K562 (cell line): ENCODE data around the gene CRACDL. TPM values are rescaled to one million over a fixed set of nuclear protein-coding genes. Genes with fewer than 3 reads are reported as not detected.

Experiments used
- CREB1 ChIP-seq, 2 experiments: sonication (generic) in 1 of 2; formaldehyde crosslinking in 1 of 2; IDR thresholded peaks; 2 replicates each; pipeline versions ENCODE4 v1.6.1 to v1.8.0; 2012 to 2022; ENCODE audit warnings: inconsistent platforms in 1 of 2, mild to moderate bottlenecking in 1 of 2, missing genetic modification reagents in 1 of 2, moderate library complexity in 1 of 2
- EGR1 ChIP-seq: fragments of 450-650 bp; conservative IDR thresholded peaks from 2 replicates; pipeline ENCODE4 v1.6.1; 2017; ENCODE audit warnings: mild to moderate bottlenecking
- MBD2 ChIP-seq: sonication (generic); IDR thresholded peaks from 2 replicates; pipeline ENCODE4 v1.6.1; 2016; ENCODE audit warnings: low read depth, borderline replicate concordance
- NBN ChIP-seq: fragments of 450-650 bp; IDR thresholded peaks from 2 replicates; pipeline ENCODE4 v1.6.1; 2016; ENCODE audit warnings: low read depth, mild to moderate bottlenecking
- ZNF436 ChIP-seq: fragments of 250-450, 450-650 bp; sonication (Bioruptor Pico); formaldehyde crosslinking; IDR thresholded peaks from 2 replicates; pipeline ENCODE4 v1.7.0; 2020; ENCODE audit warnings: mild to moderate bottlenecking
- polyA plus RNA-seq, 8 experiments: library from polyadenylated mRNA; depleted of rRNA in 4 of 8; stranded (reverse) in 5 of 8; unstranded in 3 of 8; fragments of >200 nt; fragmentation: Nextera tagmentation in 2 of 8; fragmentation: Illumina TruSeq in 1 of 8; extraction: Ambion mirVana in 2 of 8; extraction: Trizol in 1 of 8; gene quantifications; 2 replicates each; pipeline versions ENCODE4 v1.2.1 to v1.2.3, GENCODE V29; 2011 to 2014; ENCODE audit warnings: inconsistent platforms in 1 of 8, missing spikeins in 1 of 8
- total RNA-seq, 7 experiments: library from RNA; depleted of rRNA in 6 of 7; stranded (reverse); fragments of >200 nt in 6 of 7; fragmentation: Illumina TruSeq in 2 of 7; extraction: Trizol in 2 of 7; gene quantifications; 2 replicates each; pipeline versions ENCODE4 v1.2.1 to v1.2.3, GENCODE V29; 2011 to 2021; ENCODE audit warnings: low replicate concordance in 1 of 7
- TF ChIP-seq, protein P1 (sequence below): IDR thresholded peaks from 3 replicates; pipeline ENCODE4 v1.6.1; 2011; ENCODE audit warnings: borderline replicate concordance, mild to moderate bottlenecking, moderate library complexity; ENCODE audit not compliant: insufficient read length; ENCODE audit errors: extremely low read depth
- TF ChIP-seq, protein P2 (sequence below): sonication (generic); formaldehyde crosslinking; IDR thresholded peaks from 2 replicates; pipeline ENCODE4 v1.8.0; 2022; ENCODE audit warnings: mild to moderate bottlenecking, missing genetic modification reagents, borderline replicate concordance

The CRACDL gene
- total and polyA plus RNA-seq, 9 of the 15 experiments (the other 6 are each of a cell fraction or from before 2014, with no cell fraction given) = not detected

DNA sequence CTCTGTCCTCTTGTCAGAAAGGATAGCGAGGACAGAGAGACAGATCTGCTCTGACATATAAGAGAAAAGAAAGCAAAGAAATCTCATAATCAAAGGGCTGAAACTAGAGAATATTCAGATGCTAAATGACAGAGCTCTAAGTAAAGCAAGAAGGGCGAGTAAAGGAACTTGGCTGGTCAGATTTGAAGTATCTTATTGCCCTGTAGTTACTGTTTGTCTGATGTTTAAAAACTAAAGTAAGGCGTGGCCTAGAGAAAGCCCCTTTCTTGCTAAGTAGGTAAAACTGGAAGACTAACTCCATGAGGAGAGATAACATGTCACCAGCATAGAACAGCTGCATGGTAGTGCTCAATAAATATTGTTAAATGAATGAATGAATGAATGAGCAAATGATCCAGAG lies 70.0 kb downstream of the CRACDL start (continued):
- TF ChIP-seq, protein P1, sequence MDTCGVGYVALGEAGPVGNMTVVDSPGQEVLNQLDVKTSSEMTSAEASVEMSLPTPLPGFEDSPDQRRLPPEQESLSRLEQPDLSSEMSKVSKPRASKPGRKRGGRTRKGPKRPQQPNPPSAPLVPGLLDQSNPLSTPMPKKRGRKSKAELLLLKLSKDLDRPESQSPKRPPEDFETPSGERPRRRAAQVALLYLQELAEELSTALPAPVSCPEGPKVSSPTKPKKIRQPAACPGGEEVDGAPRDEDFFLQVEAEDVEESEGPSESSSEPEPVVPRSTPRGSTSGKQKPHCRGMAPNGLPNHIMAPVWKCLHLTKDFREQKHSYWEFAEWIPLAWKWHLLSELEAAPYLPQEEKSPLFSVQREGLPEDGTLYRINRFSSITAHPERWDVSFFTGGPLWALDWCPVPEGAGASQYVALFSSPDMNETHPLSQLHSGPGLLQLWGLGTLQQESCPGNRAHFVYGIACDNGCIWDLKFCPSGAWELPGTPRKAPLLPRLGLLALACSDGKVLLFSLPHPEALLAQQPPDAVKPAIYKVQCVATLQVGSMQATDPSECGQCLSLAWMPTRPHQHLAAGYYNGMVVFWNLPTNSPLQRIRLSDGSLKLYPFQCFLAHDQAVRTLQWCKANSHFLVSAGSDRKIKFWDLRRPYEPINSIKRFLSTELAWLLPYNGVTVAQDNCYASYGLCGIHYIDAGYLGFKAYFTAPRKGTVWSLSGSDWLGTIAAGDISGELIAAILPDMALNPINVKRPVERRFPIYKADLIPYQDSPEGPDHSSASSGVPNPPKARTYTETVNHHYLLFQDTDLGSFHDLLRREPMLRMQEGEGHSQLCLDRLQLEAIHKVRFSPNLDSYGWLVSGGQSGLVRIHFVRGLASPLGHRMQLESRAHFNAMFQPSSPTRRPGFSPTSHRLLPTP = no peak
- no peak for TF ChIP-seq CREB1 (IDR thresholded peaks at IDR 0.05)
- no peak for TF ChIP-seq CREB1 (CRISPR knock-in tag; IDR thresholded peaks at IDR 0.05)
- no peak for TF ChIP-seq EGR1
- TF ChIP-seq, protein P2, sequence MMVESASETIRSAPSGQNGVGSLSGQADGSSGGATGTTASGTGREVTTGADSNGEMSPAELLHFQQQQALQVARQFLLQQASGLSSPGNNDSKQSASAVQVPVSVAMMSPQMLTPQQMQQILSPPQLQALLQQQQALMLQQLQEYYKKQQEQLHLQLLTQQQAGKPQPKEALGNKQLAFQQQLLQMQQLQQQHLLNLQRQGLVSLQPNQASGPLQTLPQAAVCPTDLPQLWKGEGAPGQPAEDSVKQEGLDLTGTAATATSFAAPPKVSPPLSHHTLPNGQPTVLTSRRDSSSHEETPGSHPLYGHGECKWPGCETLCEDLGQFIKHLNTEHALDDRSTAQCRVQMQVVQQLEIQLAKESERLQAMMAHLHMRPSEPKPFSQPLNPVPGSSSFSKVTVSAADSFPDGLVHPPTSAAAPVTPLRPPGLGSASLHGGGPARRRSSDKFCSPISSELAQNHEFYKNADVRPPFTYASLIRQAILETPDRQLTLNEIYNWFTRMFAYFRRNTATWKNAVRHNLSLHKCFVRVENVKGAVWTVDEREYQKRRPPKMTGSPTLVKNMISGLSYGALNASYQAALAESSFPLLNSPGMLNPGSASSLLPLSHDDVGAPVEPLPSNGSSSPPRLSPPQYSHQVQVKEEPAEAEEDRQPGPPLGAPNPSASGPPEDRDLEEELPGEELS = no peak
- no peak for TF ChIP-seq MBD2
- TF ChIP-seq NBN = no peak
- no peak for TF ChIP-seq ZNF436 (CRISPR knock-in tag)
